Measurements from ENCODE around the gene GOLGA8N. TPM values are rescaled to one million over a fixed set of nuclear protein-coding genes. Genes with fewer than 3 reads are reported as not detected.

The GOLGA8N gene
- total RNA-seq, 1 experiment from 2014 or later: 0.91 TPM

DNA sequence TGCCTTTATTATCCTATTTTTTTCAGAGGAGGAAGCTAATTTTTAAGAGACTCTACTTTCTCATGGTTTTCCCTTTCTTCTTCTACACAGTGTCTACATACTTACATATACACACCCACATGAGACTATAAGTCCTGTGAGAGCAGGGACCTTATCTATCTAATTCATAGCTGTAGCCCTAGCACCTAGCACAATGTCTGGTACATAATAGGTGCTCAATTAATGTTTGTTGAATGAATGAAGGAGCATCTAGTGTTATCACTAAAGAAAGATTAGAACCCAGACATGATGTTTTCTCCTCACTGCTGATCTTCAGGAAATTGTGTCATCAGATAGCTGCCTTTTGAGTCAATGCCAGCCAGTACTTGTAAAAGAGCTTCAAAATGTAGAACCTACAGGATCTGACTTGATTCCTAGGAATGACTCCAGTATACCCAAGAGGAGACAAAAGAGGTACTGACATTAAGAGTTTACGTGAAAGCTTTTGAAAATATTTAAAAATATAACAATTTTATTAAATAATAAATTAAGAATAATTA lies 50.7 kb downstream of the GOLGA8N start:
- no peaks in the 10 kb centered on the region for H4K20me1 ChIP-seq (ENCODE audit: low read length)
- no peaks in the 10 kb centered on the region for H3K9me2 ChIP-seq (replicated peaks; ENCODE audit: low read length)
- ChIA-PET CTCF (interaction anchor here (0.6 kb wide), 2 partner anchors 8 to 312 kb away, joined by 3 to 4 read pairs; no protein-coding TSS in a partner anchor), POLR2A (ENCODE audit: unreplicated experiment) (no interaction called here)
- intact Hi-C loops (cut with micrococcal nuclease): no loop called here
- no TSS peak for BruUV-seq (replicated peaks)
- TF ChIP-seq EZH2phosphoT487 (IDR thresholded peaks at IDR 0.05; ENCODE audit: borderline replicate concordance, low read length): no peak
- TF ChIP-seq EZH2 (IDR thresholded peaks at IDR 0.05; ENCODE audit: low read length, unreplicated experiment): no peak
- no peak for TF ChIP-seq CTCF (conservative IDR thresholded peaks at IDR 0.05; ENCODE audit: low read depth, low read length)
- H3K9ac ChIP-seq (ENCODE audit: low read length): no peak overlapping the region
- H3K9me3 ChIP-seq (ENCODE audit: low read length): no peaks in the 10 kb centered on the region
- H3K27me3 ChIP-seq (ENCODE audit: low read length): no peaks in the 10 kb centered on the region
- no peaks in the 10 kb centered on the region for H3K79me2 ChIP-seq (ENCODE audit: low read length)
- ATAC-seq (no peak), DNase-seq (no peak)
- no peak overlapping the region for H3K4me2 ChIP-seq (ENCODE audit: low read length)
- H2AFZ ChIP-seq (ENCODE audit: low read length): no peak overlapping the region
- H3K4me3 ChIP-seq (ENCODE audit: low read length): no peak overlapping the region
- peaks cover 9% of the 10 kb centered on the region for H3K36me3 ChIP-seq (ENCODE audit: low read depth, low read length)
- no peaks in the 10 kb centered on the region for H3F3A ChIP-seq (ENCODE audit: low read length, unreplicated experiment)
- no peak overlapping the region for H3K27ac ChIP-seq (ENCODE audit: low read length)
- H3K4me1 ChIP-seq (ENCODE audit: insufficient read depth, low read length): no peaks in the 10 kb centered on the region

GRCh38 chr15:32646291-32646690 lies 53.0 kb downstream of the GOLGA8N start:
- POLR2A ChIA-PET (ENCODE audit: unreplicated experiment): no interaction called here
- intact Hi-C loops (cut with micrococcal nuclease): no loop called here
- Histone ChIP-seq H3K4me3 (ENCODE audit: low read length) (no peak overlapping the region), H3K27ac (ENCODE audit: low read length) (no peak overlapping the region), H3K4me1 (ENCODE audit: insufficient read depth, low read length) (peaks cover under 1% of the 10 kb centered on the region; the same call in 1 of the 2 replicates), H4K20me1 (ENCODE audit: low read length) (no peaks in the 10 kb centered on the region), H3K36me3 (ENCODE audit: low read depth, low read length) (peaks cover 3% of the 10 kb centered on the region), H3K79me2 (ENCODE audit: low read length) (no peaks in the 10 kb centered on the region), H3K27me3 (ENCODE audit: low read length) (no peaks in the 10 kb centered on the region), H3F3A (ENCODE audit: low read length, unreplicated experiment) (no peaks in the 10 kb centered on the region), H3K4me2 (ENCODE audit: low read length) (no peak overlapping the region), H3K9ac (ENCODE audit: low read length) (no peak overlapping the region), H3K9me2 (replicated peaks; ENCODE audit: low read length) (no peaks in the 10 kb centered on the region), H2AFZ (ENCODE audit: low read length) (no peak overlapping the region), H3K9me3 (ENCODE audit: low read length) (no peaks in the 10 kb centered on the region)
- BruUV-seq (replicated peaks): no TSS peak
- ATAC-seq (no peak), DNase-seq (no peak)
- TF ChIP-seq EZH2phosphoT487 (IDR thresholded peaks at IDR 0.05; ENCODE audit: borderline replicate concordance, low read length): no peak
- no peak for TF ChIP-seq EZH2 (IDR thresholded peaks at IDR 0.05; ENCODE audit: low read length, unreplicated experiment)
- TF ChIP-seq CTCF (conservative IDR thresholded peaks at IDR 0.05; ENCODE audit: low read depth, low read length): no peak
- CTCF ChIA-PET: no interaction called here

GRCh38 chr15:32649342-32649741 lies 56.1 kb downstream of the GOLGA8N start:
- H3K9me3 ChIP-seq (ENCODE audit: low read length): no peaks in the 10 kb centered on the region
- H3K9ac ChIP-seq (ENCODE audit: low read length): no peak overlapping the region
- peaks cover 14% of the 10 kb centered on the region for H3K4me1 ChIP-seq (ENCODE audit: insufficient read depth, low read length)
- H3K4me3 ChIP-seq (ENCODE audit: low read length): no peak overlapping the region
- TF ChIP-seq EZH2phosphoT487 (IDR thresholded peaks at IDR 0.05; ENCODE audit: borderline replicate concordance, low read length) (no peak), CTCF (conservative IDR thresholded peaks at IDR 0.05; ENCODE audit: low read depth, low read length) (peak; percentile 73)
- H2AFZ ChIP-seq (ENCODE audit: low read length): no peak overlapping the region
- peak; percentile 46 for DNase-seq
- no peaks in the 10 kb centered on the region for H3K27me3 ChIP-seq (ENCODE audit: low read length)
- intact Hi-C loops (cut with micrococcal nuclease): loop anchor here (1.0 kb wide), 1 partner anchor 483 kb away; no protein-coding TSS in a partner anchor
- H3F3A ChIP-seq (ENCODE audit: low read length, unreplicated experiment): no peaks in the 10 kb centered on the region
- H3K36me3 ChIP-seq (ENCODE audit: low read depth, low read length): peaks cover 9% of the 10 kb centered on the region
- no peaks in the 10 kb centered on the region for H3K9me2 ChIP-seq (replicated peaks; ENCODE audit: low read length)
- H3K4me2 ChIP-seq (ENCODE audit: low read length): no peak overlapping the region
- no peaks in the 10 kb centered on the region for H3K79me2 ChIP-seq (ENCODE audit: low read length)
- POLR2A ChIA-PET (ENCODE audit: unreplicated experiment): interaction anchor here (0.5 kb wide), 1 partner anchor 346 kb away, joined by 3 read pairs; no protein-coding TSS in a partner anchor
- ATAC-seq: peak; percentile 27
- CTCF ChIA-PET: interaction anchor here (0.6 to 1.3 kb wide), 12 partner anchors 8 to 440 kb away, joined by 3 to 13 read pairs (median 4); no protein-coding TSS in a partner anchor
- BruUV-seq (replicated peaks): no TSS peak
- H4K20me1 ChIP-seq (ENCODE audit: low read length): no peaks in the 10 kb centered on the region
- no peak overlapping the region for H3K27ac ChIP-seq (ENCODE audit: low read length)
